Mesenteric fat pad (tissue), 1 donor: Measurements from ENCODE around the gene ZNF469. TPM values are rescaled to one million over a fixed set of nuclear protein-coding genes. Genes with fewer than 3 reads are reported as not detected.
"Not testable (repeated sequence)": the region's sequence is repeated elsewhere in the genome, so short reads cannot be mapped to it uniquely, and the experiment has no call there.

Experiments used
- DNase-seq: peaks from one replicate; pipeline ENCODE4 v3.0.0-alpha.2; 2020; ENCODE audit warnings: low spot score
- total RNA-seq: library from RNA; stranded (reverse); fragmentation: NEBNext Ultra II Directional; extraction: Animal tissue kit (Norgen Biotek cat#: 25700); gene quantifications from one replicate; pipeline ENCODE4 v1.2.1, GENCODE V29; 2021
- donor health status: DM: yes; HTN: yes; CAD: no.

Gene ZNF469
- total RNA-seq, 1 donor from 2014 or later: 2.5 TPM

DNA sequence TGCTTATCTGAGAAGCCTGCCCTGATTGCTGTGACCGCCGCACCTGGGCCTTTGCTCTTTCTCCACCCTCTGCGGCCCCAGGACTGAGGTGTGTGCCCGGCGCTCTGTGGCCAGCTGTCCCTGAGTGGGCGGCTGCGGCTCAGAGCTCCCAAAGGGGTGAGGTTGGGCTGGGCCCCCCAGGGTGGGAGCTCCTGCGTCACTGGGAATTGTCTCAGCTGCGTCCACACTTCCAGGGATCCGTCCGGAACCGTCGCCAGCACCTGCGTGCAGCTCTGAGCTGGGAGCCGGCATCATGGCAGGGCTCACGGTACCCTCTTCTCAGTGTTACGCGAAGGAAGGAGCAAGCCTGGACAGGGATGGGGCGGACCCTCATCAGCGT, 24.3 kb downstream of the ZNF469 start:
- DNase-seq: no peak

- DNase-seq: no peak
Measured at GRCh38 chr16:88407807-88408206, 25.0 kb downstream of the ZNF469 start.

DNA sequence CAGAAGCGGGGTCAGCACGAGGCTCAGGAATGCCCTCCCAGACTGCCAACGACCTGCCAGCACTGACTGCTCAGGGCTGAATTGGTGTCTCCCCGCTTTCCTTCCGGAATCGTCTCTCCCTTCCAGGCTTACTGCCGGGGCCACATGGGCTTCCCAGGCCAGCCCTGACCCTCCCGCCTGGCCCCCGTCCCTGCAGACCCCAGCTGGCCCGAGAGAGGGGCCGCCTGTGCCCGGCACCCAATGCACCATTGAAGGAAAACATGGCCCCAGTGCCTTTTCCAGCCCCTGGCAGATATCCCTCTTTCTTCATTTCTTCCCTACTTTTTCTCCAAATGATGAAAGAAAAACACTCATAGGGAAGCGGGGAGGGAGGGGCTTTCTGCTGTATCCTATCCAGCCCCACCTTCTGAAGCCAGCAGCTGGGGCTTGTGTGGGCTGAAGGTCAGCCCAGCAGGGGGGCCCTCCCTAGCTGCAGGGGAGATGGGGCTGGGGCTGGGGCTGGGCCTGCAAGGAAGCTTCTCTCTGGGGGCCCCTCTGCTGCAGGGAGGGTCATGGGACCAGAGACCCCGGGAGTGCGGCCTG, 25.9 kb downstream of the ZNF469 start:
- no peak for DNase-seq

GRCh38 chr16:88409296-88410065, 26.7 kb downstream of the ZNF469 start:
- DNase-seq: no peak

- not testable (repeated sequence) for DNase-seq
Measured at GRCh38 chr16:88410297-88410968, 27.7 kb downstream of the ZNF469 start.

DNA sequence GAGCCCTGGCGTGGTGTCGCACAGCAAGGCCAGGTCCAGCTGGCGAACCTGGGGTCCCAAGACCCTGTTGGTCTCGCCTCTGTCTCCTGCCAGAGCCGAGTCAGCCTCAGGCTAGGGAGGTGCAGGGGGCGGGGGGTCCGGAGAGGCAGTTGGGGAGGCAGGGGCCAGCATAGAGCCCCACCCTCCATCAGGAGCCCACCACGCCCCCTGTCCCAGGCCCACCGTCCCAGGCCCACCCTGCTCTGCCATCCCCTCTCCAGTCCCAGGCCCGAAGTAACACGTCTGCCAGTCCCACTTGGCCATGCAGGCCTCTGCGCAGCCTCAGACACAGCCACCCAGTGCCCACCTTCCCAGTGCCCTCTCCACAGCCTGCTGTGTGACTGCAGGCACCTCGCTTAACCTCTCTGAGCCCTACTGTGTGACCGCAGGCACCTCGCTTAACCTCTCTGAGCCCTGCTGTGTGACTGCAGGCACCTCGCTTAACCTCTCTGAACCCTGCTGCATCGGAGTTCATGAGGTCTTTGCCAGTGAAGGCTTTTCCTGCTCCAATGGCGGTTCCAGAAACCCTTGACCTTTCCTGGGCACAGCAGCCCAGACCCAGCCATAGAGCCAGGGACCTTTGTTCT, 29.3 kb downstream of the ZNF469 start:
- no peak for DNase-seq

DNA sequence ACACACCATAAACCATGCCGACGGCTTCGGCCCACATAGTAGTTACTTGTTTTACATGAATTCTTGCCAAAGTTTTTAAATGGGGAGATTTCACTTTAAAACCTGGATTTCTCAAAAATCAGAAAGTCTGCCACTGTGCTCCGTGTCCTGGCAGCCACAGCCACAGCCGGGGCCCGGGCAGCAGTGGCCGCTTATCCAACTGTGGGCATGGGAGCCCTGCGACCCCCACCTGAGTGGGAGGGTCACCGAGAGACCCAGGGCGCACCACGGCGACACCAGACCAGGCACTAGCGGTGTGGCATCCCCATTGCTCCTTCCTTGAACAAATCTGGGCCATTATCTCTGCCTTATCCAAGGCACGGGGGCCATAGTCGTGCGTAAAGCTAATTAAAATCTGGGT, 30.0 kb downstream of the ZNF469 start:
- DNase-seq: no peak

DNA sequence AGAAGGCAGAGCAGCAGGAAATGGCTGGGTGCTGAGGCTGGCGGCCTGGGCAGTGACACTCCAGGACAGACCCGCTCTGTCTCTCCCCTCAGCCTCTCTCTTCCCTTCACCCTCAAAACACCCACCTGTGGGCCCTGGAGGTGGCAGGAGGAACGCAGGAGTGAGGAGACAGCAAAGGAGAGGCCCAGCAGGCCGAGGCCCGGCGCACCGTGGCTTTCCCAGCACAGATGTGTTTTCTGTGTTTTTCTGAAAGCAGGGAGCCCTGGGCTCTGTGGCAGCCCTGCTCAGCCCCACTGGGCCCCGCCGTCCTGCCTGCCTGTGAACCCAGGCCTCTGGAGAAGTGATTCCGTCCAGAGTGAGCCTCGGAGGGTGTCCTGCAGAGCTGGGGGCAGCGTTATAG, 30.5 kb downstream of the ZNF469 start:
- DNase-seq: no peak

GRCh38 chr16:88413631-88414030, 30.9 kb downstream of the ZNF469 start:
- no peak for DNase-seq

DNA sequence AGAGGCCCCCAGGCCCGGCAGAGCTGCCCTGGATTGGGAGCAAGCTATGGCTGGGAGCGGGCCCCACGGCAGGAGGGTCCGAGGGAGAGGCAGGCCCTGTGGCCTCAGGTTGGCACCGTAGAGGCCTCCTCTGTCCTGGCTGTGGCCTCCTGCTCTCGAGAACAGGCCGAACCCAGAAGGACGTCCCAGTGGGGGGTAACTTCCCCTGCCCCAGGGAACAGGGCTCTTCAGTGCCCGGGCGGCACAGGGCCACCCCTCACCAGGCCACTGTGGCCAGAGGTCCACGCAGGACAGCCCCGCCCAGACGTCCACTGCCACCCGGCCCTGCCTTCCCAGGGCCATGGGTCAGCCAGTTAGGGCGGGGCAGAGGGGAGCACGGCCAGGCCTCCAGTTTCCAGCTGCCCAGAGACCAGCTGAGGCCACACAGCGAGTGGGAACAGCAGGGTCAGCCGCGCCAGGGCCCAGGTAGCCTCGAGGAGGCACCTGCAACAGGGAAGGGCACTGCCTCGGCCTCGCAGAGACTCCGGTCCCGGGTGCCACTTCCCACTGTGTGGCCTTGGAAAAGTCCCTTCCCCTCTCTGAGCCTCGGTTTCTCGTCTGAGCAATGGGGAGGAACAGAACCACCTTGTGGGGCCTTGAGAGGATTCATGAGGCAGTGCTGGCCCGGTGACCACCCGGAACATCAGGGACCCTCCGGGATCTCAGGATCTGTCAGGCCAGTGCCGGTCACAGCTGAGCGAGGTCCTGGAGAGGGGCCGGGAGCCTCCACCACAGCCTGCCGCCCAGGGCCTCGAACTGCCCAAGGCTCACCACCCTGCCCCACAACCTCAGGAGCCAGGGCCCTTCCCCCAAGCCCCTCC, 32.0 kb downstream of the ZNF469 start:
- no peak for DNase-seq

- no peak for DNase-seq
Measured at GRCh38 chr16:88415381-88415705, 32.6 kb downstream of the ZNF469 start.

GRCh38 chr16:88415713-88416323, 33.1 kb downstream of the ZNF469 start:
- no peak for DNase-seq

GRCh38 chr16:88416686-88417085, 33.9 kb downstream of the ZNF469 start:
- DNase-seq: no peak

DNA sequence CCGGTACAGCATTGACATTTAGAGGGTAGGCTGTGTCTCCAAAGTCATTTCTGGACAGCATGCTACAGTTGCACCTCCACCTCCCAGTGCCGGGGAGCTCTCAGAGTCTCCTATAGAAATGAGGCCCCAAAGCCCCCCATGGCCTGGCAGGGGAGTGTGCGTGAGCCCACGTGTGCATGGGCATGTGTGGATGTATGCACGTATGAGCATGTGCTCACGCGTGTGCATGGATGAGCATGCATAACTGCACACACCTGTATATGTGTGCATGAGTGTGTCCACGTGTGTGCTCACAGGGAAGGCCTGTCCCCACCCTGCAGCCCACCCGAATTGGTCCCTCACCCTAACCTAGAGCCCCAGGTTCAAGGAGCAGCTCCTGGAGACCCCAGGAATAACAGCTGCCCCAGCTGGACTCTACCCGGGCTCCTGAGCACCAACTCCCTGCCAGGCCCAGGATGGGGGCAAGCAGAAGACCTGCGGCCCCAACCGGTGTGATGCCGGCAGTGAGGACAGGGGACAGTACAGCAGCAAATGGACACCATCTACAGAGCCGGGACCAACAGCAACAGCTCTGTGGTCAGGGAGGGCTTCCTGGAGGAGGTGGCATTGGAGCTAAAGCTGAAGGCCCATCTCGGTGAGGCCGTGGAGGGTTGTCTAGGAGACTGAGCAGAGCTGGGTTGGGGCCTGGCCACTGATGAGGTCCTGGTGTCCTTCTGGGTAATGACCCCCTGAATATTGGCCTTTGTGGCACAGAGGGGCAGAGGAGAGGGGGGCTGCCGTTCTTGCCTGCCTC, 35.1 kb downstream of the ZNF469 start:
- DNase-seq: no peak

GRCh38 chr16:88418869-88419268, 36.1 kb downstream of the ZNF469 start:
- no peak for DNase-seq

DNA sequence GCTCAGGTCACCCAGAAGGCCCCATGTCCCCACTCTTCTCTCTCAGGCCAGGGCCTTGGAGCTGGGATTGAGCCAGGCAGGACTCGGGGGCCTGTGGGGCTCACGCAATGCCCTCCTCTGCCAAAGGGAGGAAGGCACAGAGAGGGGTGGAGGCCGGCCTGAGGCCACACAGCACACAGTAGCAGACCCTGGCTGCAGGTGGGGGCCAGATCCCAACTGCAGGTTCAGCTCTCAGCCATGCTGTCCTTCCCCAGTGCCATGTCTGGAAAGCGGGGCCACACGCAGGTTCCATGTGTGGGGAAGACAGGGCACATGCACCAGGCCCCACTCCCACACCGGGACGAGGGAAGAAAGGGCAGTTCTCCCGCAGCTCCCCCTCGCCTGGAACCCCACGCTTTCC, 37.0 kb downstream of the ZNF469 start:
- DNase-seq: no peak

- no peak for DNase-seq
Measured at GRCh38 chr16:88420496-88420895, 37.7 kb downstream of the ZNF469 start.

- DNase-seq: no peak
Measured at GRCh38 chr16:88421301-88421700, 38.5 kb downstream of the ZNF469 start.

GRCh38 chr16:88421871-88422433, 39.2 kb downstream of the ZNF469 start:
- no peak for DNase-seq
